Thoracic aorta (tissue), 2 donors: Measurements from ENCODE around the gene TRAPPC2L. TPM values are rescaled to one million over a fixed set of nuclear protein-coding genes. Genes with fewer than 3 reads are reported as not detected.

ENCODE experiments used
- ATAC-seq: fragments of 150-250 bp; one replicate; pipeline ENCODE4 v1.8.0; 2017; ENCODE audit warnings: low read depth; ENCODE audit not compliant: insufficient number of reproducible peaks, low FRiP score
- DNase-seq: peaks from one replicate; pipeline ENCODE4 v3.0.0-alpha.2; 2020; ENCODE audit warnings: low spot score
- H3K27ac ChIP-seq, 2 donors: fragments of 200-600 bp; sonication (generic); 1 replicate in 1 of 2; 2 replicates in 1 of 2; pipeline ENCODE4 v1.5.1; 2016; ENCODE audit warnings: mild to moderate bottlenecking in 2 of 2, moderate library complexity in 2 of 2
- H3K27me3 ChIP-seq: fragments of 200-600 bp; sonication (generic); replicated peaks from 2 replicates; pipeline ENCODE4 v1.6.0; 2016; ENCODE audit warnings: mild to moderate bottlenecking; ENCODE audit not compliant: insufficient read depth
- H3K36me3 ChIP-seq: fragments of 200-600 bp; sonication (generic); one replicate; pipeline ENCODE4 v1.5.1; 2016
- H3K4me1 ChIP-seq, 2 donors: fragments of 200-600 bp; sonication (generic); 1 replicate in 1 of 2; 2 replicates in 1 of 2; pipeline versions ENCODE4 v1.5.1 to v1.6.0; 2016; ENCODE audit warnings: low read depth in 2 of 2, mild to moderate bottlenecking in 1 of 2; ENCODE audit not compliant: control insufficient read depth in 1 of 2
- H3K4me3 ChIP-seq: fragments of 200-600 bp; sonication (generic); 2 replicates; pipeline ENCODE4 v1.5.1; 2016; ENCODE audit warnings: mild to moderate bottlenecking
- H3K9me3 ChIP-seq: fragments of 200-600 bp; sonication (generic); 2 replicates; pipeline ENCODE4 v1.5.1; 2016
- CTCF ChIP-seq: fragments of 200-600 bp; sonication (generic); IDR thresholded peaks from one replicate; pipeline ENCODE4 v1.5.1; 2019; ENCODE audit warnings: antibody characterized with exemption
- total RNA-seq, 2 donors: library from RNA; depleted of rRNA; stranded (reverse); fragments of >200 nt; gene quantifications; one replicate each; pipeline versions ENCODE4 v1.1.0 to v1.2.3, GENCODE V29; 2016

Gene TRAPPC2L
- total RNA-seq, 2 donors from 2014 or later: 12.4 to 31.4 TPM

- no peak for DNase-seq
- Histone ChIP-seq H3K4me3 (no peak overlapping the region), H3K27me3 (no peaks in the 10 kb centered on the region), H3K9me3 (no peaks in the 10 kb centered on the region), H3K27ac (no peak overlapping the region), H3K36me3 (peaks cover 11% of the 10 kb centered on the region), H3K4me1 (no peaks in the 10 kb centered on the region)
- TF ChIP-seq CTCF: no peak
- ATAC-seq: no peak
These were observed 12.4 kb upstream of the TRAPPC2L start for GRCh38 chr16:88844419-88845036.

- H3K36me3 ChIP-seq: no peaks in the 10 kb centered on the region
- no peak for ATAC-seq
- no peak for TF ChIP-seq CTCF
These were observed 10.8 kb upstream of the TRAPPC2L start for GRCh38 chr16:88846088-88846487.

GRCh38 chr16:88847654-88848053 is 9.3 kb upstream of the TRAPPC2L start:
- ATAC-seq: no peak
- Histone ChIP-seq H3K27me3 (no peaks in the 10 kb centered on the region), H3K9me3 (no peaks in the 10 kb centered on the region), H3K4me3 (no peak overlapping the region), H3K4me1 (no peaks in the 10 kb centered on the region), H3K27ac (no peak overlapping the region), H3K36me3 (no peaks in the 10 kb centered on the region)
- DNase-seq: no peak
- no peak for TF ChIP-seq CTCF

More at GRCh38 chr16:88846088-88846487, 10.8 kb upstream of the TRAPPC2L start:
- Histone ChIP-seq H3K4me1 (no peaks in the 10 kb centered on the region), H3K27me3 (no peaks in the 10 kb centered on the region), H3K27ac (no peak overlapping the region), H3K4me3 (no peak overlapping the region), H3K9me3 (no peaks in the 10 kb centered on the region)
- DNase-seq: no peak

- TF ChIP-seq CTCF: no peak
- ATAC-seq (no peak), DNase-seq (no peak)
- Histone ChIP-seq H3K36me3 (no peaks in the 10 kb centered on the region), H3K4me3 (no peak overlapping the region), H3K27ac (no peak overlapping the region), H3K27me3 (no peaks in the 10 kb centered on the region), H3K9me3 (no peaks in the 10 kb centered on the region), H3K4me1 (no peaks in the 10 kb centered on the region)
These were observed 8.4 kb upstream of the TRAPPC2L start for GRCh38 chr16:88848557-88848956.

GRCh38 chr16:88850531-88851199 is 6.3 kb upstream of the TRAPPC2L start:
- H3K27me3 ChIP-seq: no peaks in the 10 kb centered on the region
- no peak for TF ChIP-seq CTCF
- no peaks in the 10 kb centered on the region for H3K9me3 ChIP-seq
- no peak overlapping the region for H3K27ac ChIP-seq
- no peak for DNase-seq
- H3K36me3 ChIP-seq: no peaks in the 10 kb centered on the region
- no peak for ATAC-seq
- H3K4me3 ChIP-seq: no peak overlapping the region
- H3K4me1 ChIP-seq: peaks cover 6 to 7% of the 10 kb centered on the region in 2 donors
